MM.1S (cell line): ENCODE measurements around the gene PXDC1.

Source experiments
- CTCF ChIP-seq: fragments of 300-600 bp; sonication (generic); IDR thresholded peaks from 2 replicates; pipeline ENCODE4 v1.5.1; 2016; ENCODE audit warnings: antibody characterized with exemption, low read length, mixed read lengths
- EZH2 ChIP-seq: fragments of 300-600 bp; sonication (generic); optimal IDR thresholded peaks from 2 replicates; pipeline ENCODE3; 2017; ENCODE audit warnings: low read depth, mild to moderate bottlenecking, antibody characterized with exemption, low read length, mixed read lengths
- EZH2phosphoT487 ChIP-seq: fragments of 300-600 bp; sonication (generic); IDR thresholded peaks from 2 replicates; pipeline ENCODE4 v1.6.1; 2018; ENCODE audit warnings: antibody characterized with exemption, low read length

- TF ChIP-seq EZH2 (no peak), CTCF (no peak), EZH2phosphoT487 (no peak)
These were observed 10.8 kb upstream of the PXDC1 start for GRCh38 chr6:3762359-3762758.
